Measurements from ENCODE around the gene CST9.

CST9 gene, protein sequence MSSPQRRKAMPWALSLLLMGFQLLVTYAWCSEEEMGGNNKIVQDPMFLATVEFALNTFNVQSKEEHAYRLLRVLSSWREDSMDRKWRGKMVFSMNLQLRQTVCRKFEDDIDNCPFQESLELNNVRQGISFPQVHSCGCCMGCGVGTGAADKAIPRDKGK

DNA sequence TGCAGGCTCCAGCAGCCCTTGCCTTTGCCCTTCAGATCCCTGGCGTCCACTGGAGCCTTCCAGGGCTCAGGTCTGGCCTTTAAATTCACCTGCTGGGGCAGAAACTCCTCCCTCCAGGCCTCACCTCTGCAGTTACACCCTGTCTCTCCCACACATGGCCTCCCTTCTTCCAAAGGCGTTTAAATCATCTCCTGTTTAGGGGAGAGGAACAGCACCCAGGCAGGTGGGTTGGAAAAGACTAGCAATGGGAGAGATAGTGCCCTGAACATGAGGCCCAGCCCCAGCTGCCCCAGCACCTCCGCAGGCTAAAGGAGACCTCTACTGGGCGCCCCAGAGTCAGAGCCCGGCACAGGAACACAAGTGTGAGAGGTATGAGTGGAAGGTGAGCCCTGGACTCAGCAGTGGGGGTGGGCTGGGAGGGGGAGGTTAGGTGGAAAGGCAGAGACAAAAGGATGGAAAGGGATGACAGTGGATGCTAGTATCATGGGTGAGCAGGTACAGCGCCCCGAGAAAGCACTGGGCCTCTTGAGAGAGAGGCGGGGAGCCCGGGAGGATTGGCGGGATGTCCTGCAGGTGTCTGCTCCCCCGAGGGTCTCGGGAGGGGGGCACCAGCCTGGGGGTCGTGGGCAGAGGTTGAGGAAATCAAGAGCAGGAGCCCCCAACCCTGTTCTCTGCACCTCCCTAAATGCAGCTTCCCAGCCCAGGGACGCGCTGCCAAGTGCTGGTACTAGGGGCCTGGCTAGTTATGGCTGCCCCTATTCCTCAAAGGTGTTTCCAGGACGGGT is at the start of gene CST9:
Gene CST9 (minus strand): TSS at position 51 of the 785 bp plus-strand sequence. CDS start 53 bp downstream, outside the sequence.
- DNase-seq (ENCODE audit: low spot score), result no peak

DNA sequence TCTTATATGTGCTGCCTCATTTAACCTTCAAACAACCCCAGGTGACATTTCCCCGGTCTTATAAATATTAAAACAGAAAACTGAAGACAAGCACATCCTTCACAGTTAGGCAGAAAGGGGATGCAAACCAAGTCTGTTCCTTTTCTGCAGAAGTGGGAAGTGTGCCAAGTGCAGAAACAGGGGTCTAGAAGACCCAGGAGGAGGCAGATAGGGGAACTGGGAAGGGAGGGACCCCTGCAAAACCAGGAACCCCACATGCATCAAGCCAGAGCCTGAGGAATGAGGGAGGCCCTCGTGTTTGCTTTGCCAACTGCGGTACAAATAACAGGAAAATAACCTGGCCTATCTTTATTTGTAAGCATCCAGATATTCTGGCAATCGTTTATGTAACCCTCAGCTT is 49.0 kb upstream of the CST9 start:
- DNase-seq (ENCODE audit: low spot score), result no peak

DNA sequence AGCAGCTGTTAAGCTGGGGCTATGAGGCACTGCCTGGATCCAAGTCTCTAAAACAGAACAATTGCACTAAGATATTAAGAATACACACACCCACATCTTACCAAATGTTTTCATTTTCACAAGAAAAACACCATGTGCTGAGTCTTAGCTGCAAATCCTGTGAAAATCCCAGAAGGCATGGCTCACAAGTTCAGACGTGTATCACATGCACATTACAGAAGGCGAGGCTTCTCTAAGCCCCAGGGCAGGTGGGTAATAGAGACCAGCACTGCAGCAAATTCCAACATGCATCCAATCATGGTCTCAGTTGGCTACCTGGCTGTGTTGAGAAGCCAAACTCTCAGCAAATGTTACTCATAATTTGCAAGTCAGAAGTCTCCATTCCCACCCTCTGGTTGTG is 48.3 kb upstream of the CST9 start:
- DNase-seq (ENCODE audit: low spot score), result no peak

DNA sequence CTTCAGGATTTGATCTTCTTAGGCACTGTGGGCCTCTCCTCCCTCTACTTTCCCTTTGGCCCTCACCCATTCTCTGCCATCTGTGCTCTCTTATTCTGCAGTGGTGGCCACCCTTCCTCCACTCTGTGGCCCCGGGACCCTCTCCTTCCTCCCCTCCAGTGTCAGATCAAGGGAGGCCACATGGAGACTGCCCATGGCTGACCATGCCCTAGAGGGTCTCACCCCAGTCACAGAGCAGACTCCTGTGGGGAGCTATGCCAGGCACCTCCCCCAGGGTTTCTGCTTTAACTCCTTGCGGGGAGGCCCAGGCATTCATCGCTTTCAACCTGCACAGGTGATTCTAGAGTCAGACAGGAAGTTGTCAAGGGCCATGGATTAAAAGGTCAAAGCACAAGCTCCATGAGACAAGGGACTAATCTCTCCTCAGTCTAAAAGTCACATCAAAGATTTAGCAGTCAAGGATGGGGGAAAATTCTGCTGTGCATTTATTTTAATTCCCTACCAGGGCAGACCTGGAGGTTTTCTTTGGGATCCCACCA is 47.8 kb upstream of the CST9 start:
- no peak for DNase-seq (ENCODE audit: low spot score)

DNA sequence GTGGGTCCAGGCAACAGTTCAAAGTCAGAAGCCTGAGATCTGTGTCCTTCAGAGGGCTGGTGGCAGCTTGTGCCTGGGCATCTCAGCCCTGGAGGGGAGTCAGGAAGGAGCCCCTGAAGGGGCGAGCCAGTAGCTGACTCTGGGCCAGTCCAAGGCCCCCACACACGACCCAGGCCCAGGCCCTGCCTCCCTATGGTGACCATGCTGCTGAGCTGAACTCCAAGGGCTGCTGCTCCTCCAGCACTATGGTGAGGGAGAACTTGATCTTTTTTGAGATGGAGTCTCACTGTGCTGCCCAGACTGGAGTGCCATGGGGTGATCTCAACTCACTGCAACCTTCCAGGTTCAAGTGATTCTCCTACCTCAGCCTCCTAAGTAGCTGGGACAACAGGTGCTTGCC is 47.2 kb upstream of the CST9 start:
- DNase-seq (ENCODE audit: low spot score), result no peak

DNA sequence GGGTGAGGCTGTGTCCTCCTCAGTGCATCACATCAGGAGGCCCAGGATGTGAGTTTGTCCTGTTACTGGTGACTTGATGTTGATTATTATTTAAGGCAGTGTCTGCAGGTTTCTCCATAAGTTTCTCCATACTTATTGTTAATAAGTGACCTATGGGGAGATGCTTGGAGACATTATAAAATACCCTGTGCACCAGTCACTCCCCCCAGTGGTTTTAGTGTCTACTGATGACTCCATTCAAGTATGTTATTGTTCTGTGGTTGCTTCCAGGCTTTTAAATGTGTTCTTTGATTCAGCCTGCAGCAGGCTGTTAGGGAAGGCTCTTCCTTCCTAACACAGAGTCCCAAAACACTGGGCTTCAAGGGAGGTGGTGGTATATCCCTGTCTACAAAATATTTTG is 46.7 kb upstream of the CST9 start:
- DNase-seq (ENCODE audit: low spot score), result no peak

DNA sequence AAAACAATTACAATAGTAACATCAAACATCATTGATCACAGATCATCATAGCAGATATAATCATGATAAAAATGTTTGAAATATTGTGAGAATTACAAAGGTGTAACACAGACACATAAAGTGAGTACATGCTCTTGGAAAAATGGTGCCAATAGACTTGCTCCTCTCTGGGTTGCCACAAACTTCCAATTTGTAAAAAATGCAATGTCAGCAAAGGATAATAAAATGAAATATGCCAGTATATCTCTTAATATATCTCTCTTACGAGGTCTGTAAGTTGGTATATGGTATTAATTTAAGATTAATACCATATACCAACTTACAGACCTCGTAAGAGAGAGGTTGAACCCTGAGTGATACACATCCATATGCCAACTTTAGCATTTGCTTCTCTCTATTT is 45.4 kb upstream of the CST9 start:
- DNase-seq (ENCODE audit: low spot score), result no peak

DNA sequence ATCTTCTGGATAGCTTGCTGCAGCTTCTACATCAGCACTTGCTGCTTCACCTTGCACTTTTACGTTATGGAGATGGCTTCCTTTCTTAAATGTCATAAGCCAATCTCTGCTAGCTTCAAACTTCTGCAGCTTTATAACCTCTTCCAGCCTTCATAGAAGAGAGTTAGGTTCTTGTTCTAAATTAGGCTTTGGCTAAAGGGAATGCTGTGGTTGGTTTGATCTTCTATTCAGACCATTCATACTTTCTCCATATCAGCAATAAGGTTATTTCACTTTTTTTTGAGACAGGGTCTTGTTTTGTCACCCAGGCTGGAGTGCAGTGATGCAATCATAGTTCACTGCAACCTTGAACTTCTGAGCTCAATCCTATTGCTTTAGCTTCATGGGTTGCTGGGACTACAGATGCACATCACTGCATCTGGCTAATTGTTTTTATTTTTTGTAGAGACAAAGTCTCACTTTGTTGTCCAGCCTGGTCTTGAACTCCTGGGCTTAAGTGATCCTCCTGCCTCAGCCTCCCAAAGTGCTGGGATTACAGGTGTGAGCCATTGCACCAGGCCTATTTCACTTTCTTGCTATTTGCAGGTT is 44.2 kb upstream of the CST9 start:
- no peak for DNase-seq (ENCODE audit: low spot score)

DNA sequence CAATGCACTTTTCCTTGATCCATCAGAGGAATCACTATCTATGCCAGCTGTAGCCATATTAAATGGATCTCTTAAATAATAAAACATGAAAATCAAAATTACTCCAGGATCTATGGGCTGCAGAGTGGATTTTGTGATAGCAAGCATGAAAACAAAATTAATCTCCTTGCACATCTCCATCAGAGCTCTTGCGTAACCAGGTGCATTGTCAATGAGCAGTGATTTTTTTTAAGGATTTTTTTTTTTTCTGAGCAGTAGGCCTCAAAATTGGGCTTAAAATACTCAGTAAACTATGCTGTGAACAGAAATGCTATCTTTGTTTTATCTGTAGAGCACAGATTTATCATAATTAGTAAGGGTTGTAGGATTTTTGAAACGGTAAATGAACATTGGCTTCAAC is 43.5 kb upstream of the CST9 start:
- DNase-seq (ENCODE audit: low spot score), result no peak

DNA sequence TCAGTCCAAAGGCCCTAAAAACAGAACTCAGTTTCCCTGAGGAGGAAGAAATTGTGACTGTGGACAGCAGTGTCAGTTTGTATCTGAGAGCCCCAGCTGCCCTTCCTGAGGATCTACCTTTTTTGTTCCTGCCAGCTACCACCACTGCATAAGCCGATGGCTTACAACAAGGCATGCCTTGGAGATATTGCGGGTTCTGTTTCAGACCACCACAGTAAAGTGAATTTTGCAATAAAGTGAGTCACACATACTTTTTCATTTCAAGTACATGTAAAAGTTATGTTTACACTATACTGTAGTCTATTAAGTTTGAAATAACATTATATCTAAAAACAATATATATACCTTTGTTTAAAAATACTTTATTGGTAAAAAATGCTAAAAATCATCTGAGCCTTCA is 41.6 kb upstream of the CST9 start:
- no peak for DNase-seq (ENCODE audit: low spot score)

DNA sequence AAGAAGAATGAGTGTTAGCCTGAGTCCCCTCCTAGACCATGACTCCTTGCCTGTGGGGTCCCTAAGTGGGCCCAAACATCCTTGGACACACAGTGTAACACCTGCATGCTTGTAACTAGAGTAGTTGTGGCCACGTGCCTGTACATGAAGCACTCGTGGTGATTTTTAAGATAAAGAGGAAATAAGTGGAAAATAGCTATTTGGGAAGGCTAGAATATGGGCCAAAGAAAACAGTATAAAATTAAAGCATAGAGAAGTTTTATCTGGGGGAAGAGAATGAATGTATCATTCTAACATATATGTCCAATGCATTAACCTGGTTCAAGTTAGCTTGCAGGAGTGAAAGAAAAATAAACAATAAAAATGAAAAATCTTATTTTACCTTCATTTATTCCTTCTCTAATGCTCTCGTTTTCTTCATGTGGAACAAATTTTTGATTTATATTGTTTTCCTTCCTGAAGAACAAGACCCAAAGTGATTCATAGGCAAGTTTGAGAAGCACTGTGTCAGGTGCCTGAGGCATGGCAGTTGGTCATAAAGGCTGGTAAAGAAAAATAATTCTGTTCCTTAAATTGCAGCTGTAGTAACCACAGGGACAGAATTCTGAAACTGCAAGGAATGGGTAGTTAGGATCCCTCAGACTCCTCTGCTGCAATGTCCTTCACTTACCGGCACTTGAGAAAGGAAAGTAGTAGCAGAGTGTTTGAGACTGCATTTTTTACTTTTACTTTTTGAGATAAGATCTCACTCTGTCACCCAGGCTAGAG is 40.6 kb upstream of the CST9 start:
- no peak for DNase-seq (ENCODE audit: low spot score)

DNA sequence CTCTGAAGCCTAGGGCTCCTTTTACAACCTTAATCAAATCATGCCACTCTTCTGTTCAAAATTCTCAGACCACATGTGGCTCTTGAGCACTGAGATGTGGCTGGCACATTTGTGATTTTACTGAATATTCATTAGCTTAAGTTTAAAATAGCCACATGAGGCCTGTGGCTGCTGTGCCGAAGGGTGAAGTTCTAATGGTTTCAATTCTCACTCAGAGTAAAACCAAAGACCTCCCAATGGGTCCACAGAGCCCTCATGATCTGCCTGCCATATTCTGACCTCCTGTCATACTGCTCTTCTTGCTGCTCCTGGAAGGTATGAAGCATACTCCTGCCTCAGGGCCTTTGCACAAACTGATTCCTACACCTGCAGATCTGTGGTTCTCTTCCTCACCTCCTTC is 39.9 kb upstream of the CST9 start:
- no peak for DNase-seq (ENCODE audit: low spot score)

DNA sequence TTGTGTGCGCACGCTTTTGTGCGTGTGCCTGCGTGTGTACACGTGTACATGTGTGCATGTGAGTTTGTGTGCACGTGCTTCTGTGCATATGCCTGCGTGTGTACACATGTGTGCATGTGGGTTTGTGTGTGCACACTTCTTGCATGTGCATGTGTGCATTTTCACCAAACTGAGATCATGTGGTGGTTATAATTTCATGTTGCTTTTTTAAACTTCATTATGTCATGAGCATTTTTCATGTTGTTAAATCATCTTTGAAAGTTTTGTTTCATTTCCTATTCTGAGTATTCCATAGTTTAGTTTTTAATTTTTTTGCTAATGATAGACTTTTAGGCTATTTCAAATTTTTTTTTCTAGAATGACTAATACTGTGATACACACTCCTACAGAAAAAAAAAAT is 38.4 kb upstream of the CST9 start:
- no peak for DNase-seq (ENCODE audit: low spot score)

DNA sequence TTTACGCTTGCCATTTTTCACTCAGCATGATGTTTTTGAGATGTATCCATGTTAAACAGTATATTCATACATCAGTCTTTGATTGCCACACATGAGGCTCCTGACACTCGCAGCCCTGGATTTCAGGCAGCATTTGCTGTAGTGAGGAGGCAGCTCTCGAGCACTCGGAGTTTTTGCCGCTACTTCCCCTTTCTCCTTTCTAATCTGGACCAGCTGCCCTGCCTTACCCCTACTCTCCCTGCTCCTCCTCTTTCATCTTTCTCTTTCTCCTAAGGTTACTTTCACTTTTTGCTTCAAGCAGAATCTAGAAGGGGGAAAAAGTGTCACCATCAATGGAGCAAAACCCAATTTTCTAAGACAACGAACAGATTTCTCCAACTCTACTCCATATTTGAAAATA is 37.9 kb upstream of the CST9 start:
- DNase-seq (ENCODE audit: low spot score), result no peak

DNA sequence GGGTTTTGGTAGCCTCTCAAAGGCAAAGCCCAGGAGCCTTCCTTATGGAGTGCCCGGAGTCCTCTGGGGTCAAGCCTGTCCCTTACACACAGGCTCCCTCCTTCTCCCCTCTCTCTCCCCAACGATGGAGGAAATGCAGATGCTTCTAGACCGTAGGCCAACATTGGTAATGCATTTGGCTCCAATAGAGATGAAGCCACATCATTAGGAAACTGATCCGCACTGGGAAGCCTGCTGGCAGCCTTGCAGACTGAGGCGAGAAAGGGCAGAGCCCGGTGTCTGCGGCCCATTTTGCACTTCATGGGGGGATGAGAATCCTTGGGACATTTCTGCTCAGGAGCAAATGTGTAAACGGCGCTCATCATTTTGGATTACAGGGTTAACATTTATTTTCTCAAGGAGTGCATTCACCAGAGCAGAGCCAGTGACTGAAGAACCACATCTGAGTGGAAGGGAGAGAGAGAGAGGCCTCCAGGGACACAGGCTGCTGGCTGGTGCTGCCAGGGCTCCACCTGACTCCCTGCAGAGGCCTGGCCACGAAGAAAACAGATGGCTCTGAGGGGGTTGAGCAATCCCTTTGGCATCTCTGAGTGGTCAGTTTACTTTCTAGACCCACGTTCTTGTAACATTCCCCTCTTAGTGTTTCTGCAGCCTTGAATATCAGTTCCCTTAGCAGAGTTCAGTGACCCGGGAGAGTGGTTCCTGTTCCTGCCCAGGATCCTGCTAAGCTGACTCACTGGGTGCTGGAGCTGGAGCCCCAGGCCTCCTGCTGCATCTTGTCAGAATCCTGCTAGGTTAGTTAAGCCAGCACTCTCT is 36.4 kb upstream of the CST9 start:
- no peak for DNase-seq (ENCODE audit: low spot score)

DNA sequence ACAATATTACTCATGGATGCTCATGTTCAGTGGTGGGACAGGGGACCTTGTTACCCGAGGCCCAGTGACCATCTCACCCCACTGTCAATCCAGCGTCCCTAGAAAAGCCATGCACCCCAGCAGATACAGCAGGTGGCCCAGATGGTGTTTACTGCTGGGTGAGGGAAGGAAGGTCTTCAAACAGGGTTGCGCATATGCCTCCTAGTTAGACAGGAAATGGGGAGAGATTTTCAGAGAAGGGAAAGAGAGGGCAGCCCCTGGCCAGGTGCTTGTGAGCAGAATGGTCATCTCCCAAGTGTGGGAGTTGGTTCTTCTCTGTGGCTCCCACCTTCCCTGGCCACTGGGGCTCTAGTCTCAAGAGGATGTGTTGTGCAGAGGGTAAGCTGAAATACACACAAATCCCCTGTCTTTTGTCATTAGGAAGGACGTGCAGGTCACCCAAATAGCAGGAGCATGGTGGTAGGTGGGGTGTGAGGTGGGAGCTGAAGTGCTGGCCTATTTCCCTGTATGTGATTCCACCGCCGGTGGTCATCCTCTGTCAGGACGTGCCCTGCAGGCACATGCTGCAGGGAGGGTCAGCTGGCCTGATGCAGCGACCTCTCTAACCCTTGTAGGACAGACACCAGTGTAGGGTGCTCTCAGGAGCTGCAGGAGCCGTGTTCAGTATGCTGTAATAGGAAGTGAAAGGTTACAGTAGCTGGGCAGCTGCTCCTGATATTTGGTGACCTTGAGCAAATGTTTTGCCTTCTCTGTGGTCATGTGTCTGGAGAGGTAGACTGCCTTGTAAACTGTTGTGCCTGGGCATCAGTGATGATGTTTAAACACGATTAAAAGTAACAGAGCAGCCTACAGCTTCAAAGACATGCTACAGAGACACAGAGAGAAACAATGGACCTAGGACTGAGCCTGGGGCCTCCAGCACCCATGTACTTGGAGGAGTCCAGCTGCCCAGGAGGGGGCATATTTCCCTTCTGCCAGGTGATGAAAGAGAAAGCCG is 35.3 kb upstream of the CST9 start:
- no peak for DNase-seq (ENCODE audit: low spot score)

DNA sequence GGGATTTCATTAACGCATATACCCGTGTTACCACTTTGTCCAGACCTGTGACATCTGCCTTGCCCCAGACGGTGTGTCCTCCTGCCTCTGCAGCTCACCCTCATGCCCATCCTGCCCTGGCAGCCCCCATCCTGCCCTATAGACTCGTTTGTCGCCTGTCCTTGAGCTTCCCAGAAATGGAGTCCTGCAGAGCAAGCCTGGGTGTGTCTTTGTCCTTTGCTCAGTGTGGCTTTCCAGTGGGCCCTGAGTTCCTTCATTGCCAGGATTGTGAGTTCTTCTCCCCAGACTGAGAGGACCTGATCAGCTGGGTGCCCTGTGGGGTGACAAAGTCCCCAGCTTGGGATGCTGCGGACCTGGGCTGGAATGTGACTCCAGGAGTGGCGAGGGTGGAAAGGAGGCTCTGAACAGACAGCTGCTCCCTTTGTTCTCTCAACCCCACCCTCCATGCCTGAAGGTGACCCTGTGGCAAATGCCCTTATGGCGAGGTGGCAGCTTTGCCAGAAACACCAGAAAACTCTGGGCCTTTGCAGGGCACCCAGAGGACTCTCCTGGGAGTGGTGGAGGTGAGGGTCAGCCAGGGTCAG is 34.4 kb upstream of the CST9 start:
- no peak for DNase-seq (ENCODE audit: low spot score)

DNA sequence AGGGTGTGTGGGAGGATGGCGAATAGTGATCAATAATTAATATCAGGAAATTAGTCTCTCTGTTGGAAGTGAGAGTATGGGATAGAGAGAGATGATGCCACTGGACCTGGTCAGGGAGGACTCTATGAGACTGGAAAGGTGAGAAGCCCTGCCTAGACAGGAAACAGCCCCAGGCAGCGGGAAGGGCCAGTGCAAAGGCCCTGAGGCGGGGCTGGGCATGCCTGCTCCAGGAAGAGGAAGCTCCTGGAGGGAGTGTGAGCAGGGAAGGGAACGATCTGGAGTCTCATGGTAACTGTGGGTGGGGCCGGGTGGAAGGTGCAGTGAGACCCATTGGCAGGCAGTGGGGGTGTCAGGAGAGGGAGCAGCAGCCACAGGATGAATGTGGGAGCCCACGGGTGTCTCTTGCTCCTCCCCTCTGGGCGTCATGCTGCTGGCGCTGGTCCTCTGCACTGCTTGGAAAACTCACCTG is 33.8 kb upstream of the CST9 start:
- no peak for DNase-seq (ENCODE audit: low spot score)

DNA sequence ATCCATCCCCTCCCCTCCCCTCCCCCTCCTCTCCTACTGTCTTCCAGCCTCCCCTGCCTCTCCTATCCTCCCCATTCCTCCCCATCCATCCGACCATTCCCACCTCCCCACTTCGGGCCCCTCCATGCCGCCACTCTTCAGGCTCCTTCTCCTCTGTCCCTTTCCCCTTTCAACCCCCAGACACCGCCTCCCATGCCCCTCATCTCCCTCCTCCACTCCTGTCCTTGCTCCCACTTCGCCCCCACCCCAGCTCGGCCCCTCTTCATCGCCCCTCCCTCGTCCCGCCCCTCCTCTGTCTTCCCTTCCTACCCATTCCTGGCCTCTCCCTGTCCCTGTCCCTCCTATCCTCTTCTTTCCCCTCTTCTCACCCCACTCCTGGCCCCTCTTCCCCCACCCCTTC is 32.6 kb upstream of the CST9 start:
- no peak for DNase-seq (ENCODE audit: low spot score)
